Measurements from ENCODE around the gene ZNHIT3. TPM values are rescaled to one million over a fixed set of nuclear protein-coding genes. Genes with fewer than 3 reads are reported as not detected.

ZNHIT3 gene
- total RNA-seq, 1 donor from 2014 or later, result 28.7 TPM

Other genes starting within 250 kb of the ZNHIT3 start
- gene TBC1D3I, start 222.1 kb upstream of the ZNHIT3 start, total RNA-seq, result 2.1 TPM
- not detected for gene TBC1D3G, start 162.8 kb upstream of the ZNHIT3 start, total RNA-seq
- not detected for gene TBC1D3H, start 98.2 kb upstream of the ZNHIT3 start, total RNA-seq
- 93.7 TPM for gene MYO19, start 48.2 kb downstream of the ZNHIT3 start, total RNA-seq
- gene PIGW, start 48.3 kb downstream of the ZNHIT3 start, total RNA-seq, result 17.2 TPM
- 109 TPM for gene GGNBP2, start 58.2 kb downstream of the ZNHIT3 start, total RNA-seq
- 18.2 TPM for gene DHRS11, start 105.2 kb downstream of the ZNHIT3 start, total RNA-seq
- gene MRM1, start 114.9 kb downstream of the ZNHIT3 start, total RNA-seq, result 13.7 TPM

Data from ureter (tissue), 1 donor.